GM12878 (cell line): ENCODE data around the gene MAP3K4. TPM values are rescaled to one million over a fixed set of nuclear protein-coding genes. Genes with fewer than 3 reads are reported as not detected.

Experiments used
- ATAC-seq: fragments of 200-7000 bp; cut with Tn5 transposase; 3 replicates; pipeline ENCODE4 v1.9.1; 2020; ENCODE audit warnings: mild to moderate bottlenecking, moderate library complexity
- BruUV-seq: library from RNA; stranded (reverse); fragments of 400-500 nt; replicated peaks from 2 replicates; lab custom pipeline; 2021; lab: Mats Ljungman, UMichigan
- CTCF ChIA-PET: fragments of 300-600 bp; sonication (Branson Sonifier 250); formaldehyde crosslinking; extraction: SDS; loops from one replicate; lab custom pipeline; 2021; ENCODE audit warnings: inconsistent platforms; lab: Yijun Ruan, JAX
- POLR2A ChIA-PET: fragments of 350-600 bp; formaldehyde crosslinking; extraction: SDS; loops from one replicate; lab custom pipeline; 2021; ENCODE audit warnings: inconsistent platforms; lab: Charles Lee
- RAD21 ChIA-PET: fragments of 300-600 bp; sonication (Branson Sonifier 250); formaldehyde crosslinking; loops from one replicate; lab custom pipeline; 2023; ENCODE audit warnings: antibody characterized with exemption; ENCODE audit not compliant: unreplicated experiment; lab: Charles Lee
- SMC1A ChIA-PET: fragments of 300-600 bp; sonication (Branson Sonifier 250); formaldehyde crosslinking; loops from one replicate; lab custom pipeline; 2023; ENCODE audit not compliant: unreplicated experiment, uncharacterized antibody; lab: Charles Lee
- DNase-seq: peaks from one replicate; pipeline ENCODE4 v3.0.0-alpha.2; 2011; ENCODE audit warnings: low read depth, low spot score
- FAIRE-seq: peaks from 3 replicates; lab custom pipeline; 2011; peaks lifted over from hg19 to GRCh38; lab: Jason Lieb, UNC
- H2AFZ ChIP-seq: 2 replicates; pipeline ENCODE4 v1.6.0; 2011; ENCODE audit warnings: low read depth, low read length, control low read depth; ENCODE audit not compliant: control insufficient read depth
- H3K27ac ChIP-seq: 2 replicates; pipeline ENCODE4 v1.5.1; 2011; ENCODE audit warnings: control low read depth; ENCODE audit not compliant: control insufficient read depth, insufficient read depth
- H3K27me3 ChIP-seq, 2 experiments: replicated peaks in 1 of 2; 2 replicates each; pipeline versions ENCODE4 v1.6.0 to v1.6.1; 2011; ENCODE audit warnings: low read length in 1 of 2; ENCODE audit not compliant: control insufficient read depth in 2 of 2, insufficient read depth in 2 of 2
- H3K36me3 ChIP-seq, 2 experiments: 2 replicates each; pipeline ENCODE4 v1.5.1; 2011; ENCODE audit warnings: low read length in 1 of 2; ENCODE audit not compliant: control insufficient read depth in 2 of 2, insufficient read depth in 2 of 2
- H3K4me1 ChIP-seq: 2 replicates; pipeline ENCODE4 v1.6.1; 2011; ENCODE audit warnings: mild to moderate bottlenecking, low read length, moderate library complexity, mixed read lengths; ENCODE audit not compliant: control insufficient read depth, insufficient read depth
- H3K4me2 ChIP-seq: 2 replicates; pipeline ENCODE4 v1.6.0; 2011; ENCODE audit warnings: control low read depth; ENCODE audit not compliant: control insufficient read depth, insufficient read depth
- H3K4me3 ChIP-seq: fragments of 200-600 bp; sonication (generic); 2 replicates; pipeline ENCODE4 v1.5.1; 2016
- H3K79me2 ChIP-seq: 2 replicates; pipeline ENCODE4 v1.6.0; 2011; ENCODE audit warnings: low read length; ENCODE audit not compliant: control insufficient read depth, insufficient read depth
- H3K9ac ChIP-seq: 2 replicates; pipeline ENCODE4 v1.8.0; 2011; ENCODE audit warnings: low read length, control low read depth, mixed read lengths; ENCODE audit not compliant: control insufficient read depth, insufficient read depth
- H3K9me3 ChIP-seq: replicated peaks from 3 replicates; pipeline ENCODE4 v1.5.1; 2011; ENCODE audit warnings: mild to moderate bottlenecking, low read length; ENCODE audit not compliant: control insufficient read depth, insufficient read depth
- H4K20me1 ChIP-seq: 2 replicates; pipeline ENCODE4 v1.6.0; 2011; ENCODE audit not compliant: control insufficient read depth, insufficient read depth
- BRCA1 ChIP-seq: IDR thresholded peaks from 2 replicates; pipeline ENCODE4 v1.6.1; 2011; ENCODE audit warnings: low read depth, low read length, improper control_type of control experiment
- DPF2 ChIP-seq: fragments of 450-650 bp; IDR thresholded peaks from 2 replicates; pipeline ENCODE4 v1.6.1; 2017; ENCODE audit warnings: mild to moderate bottlenecking
- FOXK2 ChIP-seq: fragments of 450-650 bp; IDR thresholded peaks from 2 replicates; pipeline ENCODE4 v1.6.1; 2017; ENCODE audit warnings: mild to moderate bottlenecking, moderate library complexity
- KLF5 ChIP-seq: fragments of 450-650 bp; IDR thresholded peaks from 2 replicates; pipeline ENCODE4 v1.6.1; 2014; ENCODE audit warnings: mild to moderate bottlenecking; ENCODE audit not compliant: partially characterized antibody
- NBN ChIP-seq: fragments of 450-650 bp; IDR thresholded peaks from 2 replicates; pipeline ENCODE4 v1.6.1; 2016
- NR2F1 ChIP-seq: fragments of 450-650 bp; conservative IDR thresholded peaks from 2 replicates; pipeline ENCODE4 v1.6.1; 2017; ENCODE audit warnings: mild to moderate bottlenecking
- RB1 ChIP-seq: fragments of 450-650 bp; formaldehyde crosslinking; IDR thresholded peaks from 2 replicates; pipeline ENCODE4 v1.6.1; 2017; ENCODE audit warnings: mild to moderate bottlenecking, borderline replicate concordance
- SRF ChIP-seq, 2 experiments: IDR thresholded peaks; 2 replicates each; pipeline ENCODE4 v1.6.1; 2011; ENCODE audit warnings: low read depth in 2 of 2, low read length in 2 of 2, mild to moderate bottlenecking in 1 of 2, moderate library complexity in 1 of 2
- ZNF207 ChIP-seq: fragments of 450-650 bp; IDR thresholded peaks from 2 replicates; pipeline ENCODE4 v1.6.1; 2014; ENCODE audit warnings: antibody characterized with exemption, mild to moderate bottlenecking, borderline replicate concordance
- WGBS: methylation state at CpG from one replicate; pipeline ENCODE4 v1.1.6; 2016; ENCODE audit warnings: low lambda C conversion rate; ENCODE audit not compliant: insufficient replicate concordance, insufficient coverage; ENCODE audit errors: missing lambda C conversion rate; 5-methylcytosine and 5-hydroxymethylcytosine counted together
- in situ Hi-C: fragments of 300-500 bp; cut with MboI; formaldehyde crosslinking; loops from 9 replicates; pipeline ENCODE4 v1.14.3; 2018; ENCODE audit warnings: mixed read lengths
- intact Hi-C: fragments of 100-400 bp; cut with micrococcal nuclease; formaldehyde crosslinking; loops from one replicate; pipeline ENCODE4 v1.14.2; 2022; ENCODE audit not compliant: unreplicated experiment
- polyA plus RNA-seq, 11 experiments: library from polyadenylated mRNA; depleted of rRNA in 4 of 11; unstranded in 6 of 11; stranded (reverse) in 5 of 11; fragments of >200 nt; fragmentation: Nextera tagmentation in 4 of 11; fragmentation: Illumina TruSeq in 1 of 11; extraction: Ambion mirVana in 4 of 11; extraction: Trizol in 1 of 11; gene quantifications; 1 replicate in 1 of 11; 2 replicates in 10 of 11; pipeline versions ENCODE4 v1.2.1 to v1.2.3, GENCODE V29; 2011 to 2016; ENCODE audit warnings: inconsistent platforms in 2 of 11, missing spikeins in 2 of 11, low read depth in 1 of 11
- total RNA-seq, 4 experiments: library from RNA; depleted of rRNA in 3 of 4; stranded (reverse); fragments of >200 nt in 3 of 4; fragmentation: Illumina TruSeq in 1 of 4; extraction: Trizol in 1 of 4; gene quantifications; 2 replicates each; pipeline versions ENCODE4 v1.2.1 to v1.2.3, GENCODE V29; 2013 to 2021
- TF ChIP-seq, protein P1 (sequence below): fragments of 450-650 bp; IDR thresholded peaks from 2 replicates; pipeline ENCODE4 v1.6.1; 2017; ENCODE audit warnings: low read depth, mild to moderate bottlenecking, moderate library complexity
- TF ChIP-seq, protein P2 (sequence below): IDR thresholded peaks from 2 replicates; pipeline ENCODE4 v1.6.1; 2012; ENCODE audit warnings: low read depth, low read length, improper control_type of control experiment

MAP3K4 gene
- total and polyA plus RNA-seq, 10 of the 15 experiments (the other 5 are each of a cell fraction or from before 2014, with no cell fraction given): 14.0 to 44.5 (median 23.1) TPM

DNA sequence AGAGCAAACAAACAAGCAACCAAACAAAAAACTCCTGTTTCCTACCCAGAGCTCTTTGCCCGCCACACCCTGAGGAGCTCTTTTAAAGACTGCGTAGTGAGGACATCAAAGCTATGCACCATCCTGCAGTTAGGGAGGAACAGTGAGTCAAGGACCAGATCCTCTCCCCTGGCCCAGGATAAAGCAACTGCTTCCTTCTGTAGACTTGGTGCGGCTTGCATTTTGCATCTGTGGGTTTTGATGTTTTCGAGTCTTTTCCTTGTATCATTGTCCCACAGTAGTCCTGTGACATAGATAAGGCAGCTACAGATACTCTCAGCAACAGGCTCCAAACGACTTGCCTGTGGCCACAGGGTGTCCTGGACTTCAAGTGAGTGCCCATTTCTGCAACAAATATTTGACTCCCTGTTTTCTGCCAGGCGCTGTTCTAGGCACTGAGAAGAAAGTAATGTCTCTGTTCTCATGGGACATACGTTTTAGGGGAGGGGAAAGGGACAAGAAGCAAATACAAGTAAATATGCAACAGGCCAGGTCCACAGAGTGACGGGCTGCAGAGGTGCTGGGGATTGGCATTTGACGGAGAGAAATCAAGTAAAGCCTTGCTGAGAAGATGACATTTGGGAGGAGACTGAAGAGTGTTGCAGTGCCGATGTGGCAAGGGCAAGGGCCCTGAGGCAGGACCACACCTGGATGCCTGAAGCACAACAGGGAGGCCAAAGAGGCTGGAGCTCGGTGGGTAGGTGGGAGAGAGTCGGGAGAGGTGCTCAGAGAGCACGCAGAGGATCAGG, 35.9 kb upstream of the MAP3K4 start:
- Histone ChIP-seq H3K9me3 (no peaks in the 10 kb centered on the region), H3K9ac (no peak overlapping the region), H3K4me3 (no peak overlapping the region), H3K27me3 (no peaks in the 10 kb centered on the region; a peak in 1 of 4 replicates), H3K4me2 (no peak overlapping the region), H2AFZ (no peak overlapping the region), H3K36me3 (no peaks in the 10 kb centered on the region), H3K4me1 (no peaks in the 10 kb centered on the region), H3K79me2 (no peaks in the 10 kb centered on the region), H4K20me1 (no peaks in the 10 kb centered on the region), H3K27ac (no peak overlapping the region)
- TF ChIP-seq BRCA1 (no peak), DPF2 (no peak), ZNF207 (no peak), NBN (no peak), SRF (IDR thresholded peaks at IDR 0.05; ENCODE audit: low read depth in 2 of 2, low read length in 2 of 2) (no peak), KLF5 (no peak), RB1 (no peak), FOXK2 (no peak), NR2F1 (no peak)
- TF ChIP-seq, protein P1, sequence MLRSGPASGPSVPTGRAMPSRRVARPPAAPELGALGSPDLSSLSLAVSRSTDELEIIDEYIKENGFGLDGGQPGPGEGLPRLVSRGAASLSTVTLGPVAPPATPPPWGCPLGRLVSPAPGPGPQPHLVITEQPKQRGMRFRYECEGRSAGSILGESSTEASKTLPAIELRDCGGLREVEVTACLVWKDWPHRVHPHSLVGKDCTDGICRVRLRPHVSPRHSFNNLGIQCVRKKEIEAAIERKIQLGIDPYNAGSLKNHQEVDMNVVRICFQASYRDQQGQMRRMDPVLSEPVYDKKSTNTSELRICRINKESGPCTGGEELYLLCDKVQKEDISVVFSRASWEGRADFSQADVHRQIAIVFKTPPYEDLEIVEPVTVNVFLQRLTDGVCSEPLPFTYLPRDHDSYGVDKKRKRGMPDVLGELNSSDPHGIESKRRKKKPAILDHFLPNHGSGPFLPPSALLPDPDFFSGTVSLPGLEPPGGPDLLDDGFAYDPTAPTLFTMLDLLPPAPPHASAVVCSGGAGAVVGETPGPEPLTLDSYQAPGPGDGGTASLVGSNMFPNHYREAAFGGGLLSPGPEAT: no peak
- TF ChIP-seq, protein P2, sequence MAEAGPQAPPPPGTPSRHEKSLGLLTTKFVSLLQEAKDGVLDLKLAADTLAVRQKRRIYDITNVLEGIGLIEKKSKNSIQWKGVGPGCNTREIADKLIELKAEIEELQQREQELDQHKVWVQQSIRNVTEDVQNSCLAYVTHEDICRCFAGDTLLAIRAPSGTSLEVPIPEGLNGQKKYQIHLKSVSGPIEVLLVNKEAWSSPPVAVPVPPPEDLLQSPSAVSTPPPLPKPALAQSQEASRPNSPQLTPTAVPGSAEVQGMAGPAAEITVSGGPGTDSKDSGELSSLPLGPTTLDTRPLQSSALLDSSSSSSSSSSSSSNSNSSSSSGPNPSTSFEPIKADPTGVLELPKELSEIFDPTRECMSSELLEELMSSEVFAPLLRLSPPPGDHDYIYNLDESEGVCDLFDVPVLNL: no peak
- DNase-seq (no peak), ATAC-seq (no peak), FAIRE-seq (no peak)
- in situ Hi-C loops (no loop called here), intact Hi-C loops (no loop called here)
- ChIA-PET RAD21 (no interaction called here), SMC1A (interaction anchor here (1.1 kb wide), 1 partner anchor 23 kb away, joined by 3 read pairs; no protein-coding TSS in a partner anchor), CTCF (no interaction called here), POLR2A (no interaction called here)
- WGBS: 31% methylated on average over 13 of the region's 13 CpGs
- BruUV-seq: no TSS peak
